HTERT RPE-1 (cell line): ENCODE data around the gene CNDP2.

Experiments used
- in situ Hi-C: fragments of 300-500 bp; cut with MboI; formaldehyde crosslinking; loops from 4 replicates; pipeline ENCODE4 v1.14.3; 2020; ENCODE audit warnings: low sequenced_read_pairs

Gene CNDP2

DNA sequence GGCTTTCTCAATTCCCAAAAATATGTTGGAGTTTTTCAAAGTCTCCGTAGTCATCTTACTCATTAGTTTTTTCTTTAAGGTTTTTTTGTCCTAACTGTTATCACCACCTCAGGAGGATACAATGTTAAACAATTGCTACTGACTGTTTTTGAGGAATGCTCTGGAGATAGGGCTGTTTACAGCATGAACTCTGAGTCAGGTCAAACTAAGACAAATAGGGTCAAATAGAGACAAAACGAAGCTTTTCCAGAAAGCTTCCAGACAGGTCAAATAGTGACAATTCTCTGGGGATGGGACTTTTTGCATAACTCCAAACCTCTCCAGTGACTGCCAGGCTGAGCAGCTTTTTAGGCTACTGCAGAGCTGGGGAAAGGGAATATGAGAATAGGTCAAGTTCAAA, 23.9 kb upstream of the CNDP2 start:
- in situ Hi-C loops: no loop called here

DNA sequence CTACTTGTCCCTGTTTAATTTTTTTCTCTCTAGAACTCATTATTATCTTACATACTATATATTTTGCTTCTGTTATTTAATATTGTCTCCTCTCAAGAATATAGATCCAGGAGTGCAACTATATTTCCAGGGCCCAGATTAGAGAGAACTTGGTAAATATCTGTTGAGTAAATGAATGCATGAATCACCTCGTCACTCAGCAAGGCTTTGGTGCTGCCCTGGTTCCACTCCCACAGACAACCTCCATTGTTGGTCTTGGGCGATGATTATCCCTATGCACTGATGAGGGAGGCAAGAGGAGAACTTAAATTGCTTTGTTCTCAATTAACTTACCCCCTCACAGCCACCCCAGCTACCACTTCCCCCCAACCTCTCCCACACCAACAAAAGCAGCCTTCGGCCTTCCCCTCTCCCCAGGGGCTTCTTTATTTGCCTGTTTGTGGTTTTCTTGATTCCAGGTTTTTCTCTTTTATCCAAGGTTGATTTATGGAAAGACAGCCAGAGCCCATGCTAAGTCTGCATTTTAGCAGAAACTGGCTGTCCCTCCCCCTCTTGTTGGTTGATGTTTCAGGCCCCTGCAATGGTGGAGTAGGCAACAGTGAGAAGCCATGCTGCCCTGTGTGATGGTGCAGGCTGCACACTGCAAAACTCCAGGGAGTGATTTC, 22.1 kb upstream of the CNDP2 start:
- in situ Hi-C loops: no loop called here

DNA sequence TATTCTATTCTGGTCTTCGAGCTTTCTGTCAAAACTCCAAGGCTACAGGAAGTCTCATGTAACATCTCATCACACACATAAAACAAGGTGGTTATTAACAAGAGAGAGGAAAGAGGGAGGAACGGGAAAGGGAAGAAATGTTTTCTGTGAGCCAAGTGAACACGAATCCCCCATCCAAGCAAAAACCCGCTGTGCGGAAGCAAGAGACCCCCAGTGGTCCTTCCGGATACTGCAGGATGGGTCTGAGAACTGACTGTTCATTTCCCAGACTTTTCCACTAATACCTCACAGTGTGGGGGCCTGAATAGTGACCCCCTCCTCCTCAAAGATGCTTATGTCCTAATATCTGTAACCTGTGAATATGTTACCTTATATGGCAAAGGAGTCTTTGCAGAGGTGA, 20.0 kb upstream of the CNDP2 start:
- in situ Hi-C loops: no loop called here

DNA sequence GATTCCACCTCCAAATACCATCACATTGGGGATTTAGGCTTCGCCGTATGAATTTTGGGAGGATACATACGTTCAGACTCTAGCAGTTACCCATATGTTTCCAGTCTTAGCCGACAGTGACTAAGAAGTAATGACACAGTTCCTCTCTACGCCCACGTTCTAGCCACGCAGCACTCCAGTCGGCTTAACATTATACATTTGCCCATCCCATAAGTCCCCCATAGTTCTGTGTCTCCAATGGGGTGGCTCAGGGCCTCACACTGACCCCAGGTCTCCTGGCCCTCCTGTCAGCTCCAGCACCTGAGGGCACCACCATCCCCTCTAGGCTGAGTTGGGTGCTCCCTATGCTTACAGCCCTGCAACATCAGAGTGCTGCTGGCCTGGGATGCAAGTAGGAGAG, 18.4 kb upstream of the CNDP2 start:
- in situ Hi-C loops: no loop called here

DNA sequence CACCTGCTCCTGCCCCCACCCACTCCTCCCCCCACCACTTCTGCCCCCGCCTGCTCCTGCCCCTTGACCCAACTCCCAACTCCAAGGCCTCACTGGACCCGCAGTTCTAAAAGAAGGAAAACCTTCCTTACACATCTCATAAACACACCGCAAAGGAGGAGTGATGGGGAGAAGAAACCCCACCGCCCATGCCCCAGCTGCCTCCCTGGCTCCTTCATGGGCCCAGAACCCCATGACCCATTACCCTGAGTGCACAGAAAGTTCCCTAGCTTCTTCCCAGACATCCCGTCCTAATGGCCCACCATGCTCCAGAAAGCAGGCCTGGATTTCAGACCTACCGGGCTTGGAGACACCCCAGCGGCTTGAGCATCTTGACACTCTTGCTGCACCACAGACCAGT, 17.8 kb upstream of the CNDP2 start:
- in situ Hi-C loops: no loop called here

DNA sequence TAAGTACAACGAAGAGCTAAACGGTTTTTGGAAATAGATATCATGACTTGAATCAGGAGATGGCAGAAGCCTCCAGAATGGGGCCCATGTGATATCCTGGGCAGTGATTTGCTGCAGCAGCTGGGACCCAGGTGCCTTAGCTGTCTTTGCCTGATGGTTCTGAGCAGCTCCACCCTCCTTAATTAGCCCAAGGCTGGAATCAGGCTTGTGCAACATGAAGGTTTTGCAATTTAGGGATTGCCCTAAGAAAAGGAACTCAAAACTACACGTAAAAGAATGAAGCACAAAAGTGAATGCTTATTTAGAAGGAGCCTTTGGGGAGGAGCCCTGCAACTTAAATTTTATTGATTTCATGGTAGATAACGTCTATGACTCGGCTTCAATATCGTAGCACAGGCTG, 17.3 kb upstream of the CNDP2 start:
- in situ Hi-C loops: no loop called here

DNA sequence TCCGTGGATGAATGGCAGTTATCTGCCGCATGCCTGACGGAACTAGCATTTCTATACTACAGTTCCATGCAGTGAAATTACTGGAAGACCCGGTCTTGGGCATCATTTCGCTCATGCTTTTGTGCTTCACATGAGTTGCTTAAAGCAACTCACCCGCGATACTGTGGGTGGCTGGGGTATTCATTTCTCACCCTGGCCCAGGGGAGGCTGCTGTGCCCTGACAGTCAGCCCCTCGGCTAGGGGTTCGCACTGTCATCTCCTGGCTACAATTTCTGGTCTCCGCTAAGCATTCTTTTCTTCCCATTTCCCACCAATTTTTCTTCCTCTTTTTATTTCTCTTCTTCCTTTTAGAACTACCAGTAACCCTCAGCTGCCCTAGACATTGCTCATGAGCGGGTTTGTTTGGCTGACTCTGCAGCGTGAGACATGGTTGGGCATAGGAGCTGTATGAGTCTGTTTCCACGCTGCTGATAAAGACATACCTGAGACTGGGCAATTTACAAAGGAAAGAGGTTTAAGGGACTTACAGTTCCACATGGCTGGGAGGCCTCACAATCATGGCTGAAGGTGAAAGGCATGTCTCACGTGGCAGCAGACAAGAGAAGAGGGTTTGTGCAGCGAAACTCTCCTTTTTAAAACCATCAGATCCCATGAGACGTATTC, 16.5 kb upstream of the CNDP2 start:
- in situ Hi-C loops: no loop called here

DNA sequence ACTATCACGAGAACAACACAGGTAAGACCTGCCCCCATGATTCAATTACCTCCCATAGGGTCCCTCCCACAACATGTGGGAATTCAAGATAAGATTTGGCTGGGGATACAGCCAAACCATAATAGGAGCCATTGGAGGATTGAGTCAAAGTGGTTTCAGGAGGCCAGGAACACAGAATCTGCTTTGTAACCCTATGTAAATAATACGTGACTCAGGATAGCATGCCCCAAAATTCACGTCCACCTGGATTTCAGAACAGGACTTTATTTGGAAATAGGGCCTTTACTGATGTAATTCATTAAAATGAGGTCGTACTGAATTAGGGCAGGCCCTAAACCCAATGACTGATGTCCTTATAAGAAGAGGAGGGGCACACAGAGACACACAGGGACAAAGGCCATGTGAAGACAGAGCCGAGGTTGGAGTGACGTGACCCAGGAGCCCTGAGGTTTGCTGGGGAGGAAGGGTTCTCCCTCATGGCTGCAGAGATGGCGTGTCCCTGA, 16.0 kb upstream of the CNDP2 start:
- in situ Hi-C loops: no loop called here

DNA sequence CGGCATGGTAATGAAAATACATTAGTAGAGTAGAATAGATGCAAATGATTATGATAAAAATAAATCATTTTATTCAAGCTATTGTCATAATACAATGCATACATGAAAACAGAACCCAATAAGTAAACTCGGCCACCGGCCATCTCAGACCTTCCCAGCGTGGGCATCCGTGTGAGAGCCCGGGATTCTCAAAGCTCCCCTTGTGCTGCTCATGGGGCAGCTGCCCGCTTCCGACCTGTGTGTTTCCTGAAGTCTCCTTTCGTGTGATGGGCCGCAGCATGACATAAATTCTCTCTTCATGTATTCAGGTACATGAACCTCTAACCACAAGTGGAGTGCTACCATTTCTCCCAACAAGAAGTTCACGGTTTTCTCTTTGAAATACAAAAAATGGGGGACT, 13.5 kb upstream of the CNDP2 start:
- in situ Hi-C loops: no loop called here

DNA sequence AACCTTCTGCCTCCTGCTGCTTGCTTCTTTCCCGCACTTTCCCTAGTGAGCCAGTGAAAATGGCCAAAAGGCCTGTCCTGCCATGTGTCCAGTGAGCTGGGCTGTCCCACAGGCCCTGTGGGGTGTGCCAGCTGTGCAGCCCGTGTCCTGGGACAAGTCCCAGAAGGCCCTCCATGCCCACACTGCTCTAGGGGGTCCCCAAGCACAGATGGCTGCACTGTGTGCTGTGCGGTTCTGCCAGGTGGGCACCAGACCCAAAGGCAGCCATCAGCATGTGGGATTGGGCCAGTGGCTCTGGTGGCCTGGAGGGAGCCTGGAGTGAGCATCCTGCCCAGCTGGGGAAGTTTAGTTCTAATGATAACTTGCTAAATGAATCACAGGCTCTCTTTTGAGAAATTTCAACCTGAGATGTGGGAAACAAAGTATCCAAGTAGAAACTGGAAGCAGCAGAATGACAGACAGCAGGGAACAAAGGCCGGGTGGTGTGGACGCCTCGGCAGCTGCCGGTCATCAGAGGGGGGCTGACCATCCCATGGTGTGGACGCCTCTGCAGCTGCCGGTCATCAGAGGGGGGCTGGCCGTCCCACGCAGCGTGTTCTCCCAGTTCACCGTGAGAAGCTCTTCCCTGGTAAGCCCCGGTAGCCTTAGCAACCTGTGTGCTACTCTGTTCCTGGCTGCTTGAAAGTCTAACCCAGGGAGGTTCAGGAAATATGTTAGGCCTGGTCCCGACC, 9.9 kb upstream of the CNDP2 start:
- in situ Hi-C loops: no loop called here

DNA sequence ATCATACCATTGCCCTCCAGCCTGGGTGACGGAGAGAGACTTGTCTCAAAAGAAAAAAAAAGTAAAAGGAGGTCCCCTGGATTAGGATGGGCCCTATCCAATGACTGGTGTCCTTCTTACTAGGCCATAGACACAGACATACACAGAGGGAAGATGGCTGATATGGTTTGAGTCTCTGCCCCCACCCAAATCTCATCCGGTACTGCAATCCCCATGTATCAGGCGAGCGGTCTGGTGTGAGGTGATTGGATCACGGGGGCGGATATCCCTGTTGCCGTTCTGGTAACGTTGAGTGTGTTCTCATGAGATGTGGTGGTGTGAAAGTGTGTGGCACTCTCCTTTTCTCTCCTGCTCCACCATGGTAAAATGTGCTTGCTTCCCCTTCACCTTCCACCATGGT, 7.8 kb upstream of the CNDP2 start:
- in situ Hi-C loops: no loop called here

DNA sequence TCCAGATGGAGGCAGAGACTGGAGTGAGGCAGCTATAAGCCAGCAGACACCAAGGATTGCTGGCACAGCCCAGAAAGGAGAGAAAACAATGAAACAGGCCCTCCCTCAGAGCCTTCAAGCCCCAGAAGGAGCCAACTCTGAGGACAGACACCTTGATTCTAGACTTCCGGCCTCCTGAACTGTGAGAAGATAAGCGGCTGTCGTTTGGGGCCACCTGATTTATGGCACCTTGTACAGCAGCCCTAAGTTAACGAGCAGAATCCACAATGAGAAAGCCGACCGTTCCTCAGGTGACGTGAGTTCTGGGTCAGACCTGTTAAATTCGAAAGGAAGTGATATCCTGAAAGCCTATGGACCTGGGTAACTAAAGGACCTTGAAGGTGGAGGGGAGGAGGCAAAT, 7.3 kb upstream of the CNDP2 start:
- in situ Hi-C loops: no loop called here

DNA sequence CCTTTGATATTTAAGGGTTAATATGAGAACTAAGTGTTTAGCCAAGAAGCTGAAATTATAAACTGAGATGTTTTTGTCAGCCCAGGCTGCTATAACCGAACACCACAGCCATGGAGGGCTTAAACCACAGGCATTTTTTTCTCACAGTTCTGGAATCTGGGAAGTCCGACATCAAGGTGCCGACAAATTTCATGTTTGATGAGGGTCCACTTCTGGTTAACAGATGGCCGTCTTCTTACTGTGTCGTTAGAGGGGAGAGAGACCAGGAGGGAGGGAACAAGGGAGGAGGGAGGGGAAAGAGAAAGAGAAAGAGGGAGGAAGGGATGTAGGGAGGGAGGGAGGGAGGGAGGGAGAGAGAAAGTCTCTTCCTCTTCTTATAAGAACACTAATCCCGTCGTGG, 6.5 kb upstream of the CNDP2 start:
- in situ Hi-C loops: no loop called here

DNA sequence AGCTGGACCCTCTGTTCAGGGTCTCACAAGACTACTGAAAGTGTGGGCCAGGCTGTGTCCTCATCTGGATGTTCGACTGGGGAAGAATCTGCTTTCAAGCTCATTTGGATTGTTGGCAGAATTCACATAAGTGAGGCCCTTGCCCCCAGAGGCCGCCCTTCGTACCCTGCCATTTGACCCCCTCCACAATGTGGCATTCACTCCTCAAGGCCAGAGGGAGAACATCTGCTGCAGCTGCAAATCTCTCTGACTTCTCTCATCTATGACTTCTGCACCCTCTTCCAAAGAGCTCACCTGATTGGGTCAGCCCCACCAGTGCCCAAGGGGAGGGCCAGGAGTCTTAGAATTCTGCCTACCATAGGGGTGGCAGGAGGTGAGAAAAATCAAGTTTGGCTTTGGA, 3.9 kb upstream of the CNDP2 start:
- in situ Hi-C loops: no loop called here

DNA sequence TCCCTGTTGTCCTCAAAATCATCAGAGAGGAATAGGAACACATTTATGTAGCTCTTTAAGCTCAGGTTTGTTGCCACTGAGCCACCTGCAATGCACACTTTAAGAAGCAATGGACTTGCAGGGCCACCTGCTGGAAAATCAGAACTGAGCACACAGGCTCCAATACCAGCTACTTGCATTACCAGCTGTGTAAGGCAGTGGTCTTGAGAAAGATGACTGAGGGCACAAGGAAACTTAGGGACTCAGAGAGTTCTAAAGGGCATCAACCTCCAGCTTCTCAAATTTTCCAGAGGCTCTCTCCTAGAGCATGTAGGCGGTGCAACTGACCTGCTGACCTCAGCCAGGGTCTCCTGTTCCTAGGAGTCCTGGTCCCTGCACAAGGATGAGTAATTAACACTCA, 2.5 kb upstream of the CNDP2 start:
- in situ Hi-C loops: no loop called here

DNA sequence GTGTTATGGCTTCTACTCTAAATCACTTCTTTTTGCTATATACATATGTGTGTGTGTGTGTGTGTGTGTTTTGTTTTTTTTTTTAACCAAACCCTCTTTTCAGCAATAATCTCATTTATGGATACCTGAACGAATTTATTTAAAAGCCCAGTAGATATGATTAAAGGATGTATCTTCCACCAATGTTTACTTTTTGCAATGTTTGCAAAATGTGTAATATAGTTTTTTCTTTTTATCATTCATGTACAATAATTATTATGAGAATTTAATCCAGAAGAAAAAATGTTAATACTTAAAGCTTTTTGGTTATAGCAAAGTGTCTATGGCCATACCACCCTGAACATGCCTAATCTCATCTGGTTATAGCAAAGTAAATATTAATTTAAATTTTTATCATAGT, 1.6 kb upstream of the CNDP2 start:
- in situ Hi-C loops: no loop called here

DNA sequence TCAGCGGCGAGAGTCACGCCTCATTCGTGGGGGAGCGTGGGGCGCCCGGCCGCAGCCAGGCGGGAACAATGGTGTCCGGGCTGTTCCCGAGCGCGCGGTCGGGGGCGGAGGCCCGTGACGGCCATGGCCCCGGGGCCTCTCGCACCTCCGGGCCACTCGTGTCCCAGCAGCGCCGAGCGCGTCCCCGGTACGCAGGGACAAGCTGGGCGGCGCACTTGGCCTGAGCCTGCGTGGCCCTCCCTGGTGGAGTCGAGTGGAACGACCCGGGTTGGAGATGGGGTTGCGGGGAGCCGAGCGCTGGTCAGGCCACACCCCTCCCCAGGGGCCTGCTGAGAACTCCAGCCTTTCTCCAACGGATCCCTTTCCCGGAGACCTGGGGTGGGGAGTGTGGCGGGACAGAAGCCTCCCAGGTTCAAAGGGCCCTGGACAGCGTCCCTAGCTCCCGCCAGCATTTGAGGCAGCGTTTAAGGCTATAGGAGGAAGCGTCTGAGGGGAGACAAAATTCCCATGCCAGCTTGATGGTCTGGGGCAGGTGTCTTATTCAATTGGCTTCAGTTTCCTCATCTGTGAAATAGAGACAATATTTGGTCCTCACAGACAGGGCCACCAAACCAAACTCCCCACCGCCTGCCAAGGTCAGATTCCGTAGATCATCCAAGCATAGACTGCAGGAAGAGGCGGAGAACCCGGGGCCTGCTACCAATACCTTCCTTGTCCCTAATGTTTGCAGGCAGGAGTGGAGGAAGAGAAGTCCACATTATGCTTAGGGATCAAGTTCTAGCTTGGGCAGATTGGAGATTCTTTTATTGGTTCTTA, 553 bp downstream of the CNDP2 start:
- in situ Hi-C loops: no loop called here

DNA sequence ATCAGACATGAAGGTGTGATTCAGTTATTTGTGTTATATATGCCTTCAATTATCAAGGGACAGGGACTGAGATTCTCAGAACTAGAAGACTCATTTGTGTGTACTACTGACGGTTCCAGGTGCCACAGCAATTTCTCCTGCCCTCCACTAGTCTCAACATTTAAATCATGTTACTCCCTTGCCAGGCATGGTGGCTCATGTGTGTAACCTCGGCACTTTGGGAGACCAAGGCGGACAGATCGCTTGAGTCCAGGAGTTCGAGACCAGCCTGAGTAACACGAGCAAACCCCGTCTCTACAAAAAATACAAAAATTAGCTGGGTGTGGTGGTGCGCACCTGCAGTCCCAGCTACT, 1.1 kb downstream of the CNDP2 start:
- in situ Hi-C loops: no loop called here

DNA sequence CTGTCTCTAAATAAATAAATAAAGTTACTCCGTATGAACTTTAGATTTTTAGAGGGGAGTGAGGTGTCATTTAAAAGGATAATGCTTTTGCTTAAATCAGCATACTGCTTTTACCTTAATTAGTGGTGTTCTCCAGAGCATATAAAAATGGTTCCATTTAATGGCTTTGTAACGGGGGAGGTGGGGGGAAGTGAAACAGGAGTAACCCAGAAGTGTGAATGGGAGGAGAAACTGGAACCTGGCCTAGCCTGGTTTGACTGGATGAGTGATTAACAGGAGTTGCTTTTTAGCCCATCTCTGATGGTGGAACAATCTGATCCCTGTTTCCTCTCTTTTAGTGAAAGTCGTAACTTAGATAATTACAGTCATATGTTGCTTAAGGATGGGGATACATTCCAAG, 1.6 kb downstream of the CNDP2 start:
- in situ Hi-C loops: no loop called here

DNA sequence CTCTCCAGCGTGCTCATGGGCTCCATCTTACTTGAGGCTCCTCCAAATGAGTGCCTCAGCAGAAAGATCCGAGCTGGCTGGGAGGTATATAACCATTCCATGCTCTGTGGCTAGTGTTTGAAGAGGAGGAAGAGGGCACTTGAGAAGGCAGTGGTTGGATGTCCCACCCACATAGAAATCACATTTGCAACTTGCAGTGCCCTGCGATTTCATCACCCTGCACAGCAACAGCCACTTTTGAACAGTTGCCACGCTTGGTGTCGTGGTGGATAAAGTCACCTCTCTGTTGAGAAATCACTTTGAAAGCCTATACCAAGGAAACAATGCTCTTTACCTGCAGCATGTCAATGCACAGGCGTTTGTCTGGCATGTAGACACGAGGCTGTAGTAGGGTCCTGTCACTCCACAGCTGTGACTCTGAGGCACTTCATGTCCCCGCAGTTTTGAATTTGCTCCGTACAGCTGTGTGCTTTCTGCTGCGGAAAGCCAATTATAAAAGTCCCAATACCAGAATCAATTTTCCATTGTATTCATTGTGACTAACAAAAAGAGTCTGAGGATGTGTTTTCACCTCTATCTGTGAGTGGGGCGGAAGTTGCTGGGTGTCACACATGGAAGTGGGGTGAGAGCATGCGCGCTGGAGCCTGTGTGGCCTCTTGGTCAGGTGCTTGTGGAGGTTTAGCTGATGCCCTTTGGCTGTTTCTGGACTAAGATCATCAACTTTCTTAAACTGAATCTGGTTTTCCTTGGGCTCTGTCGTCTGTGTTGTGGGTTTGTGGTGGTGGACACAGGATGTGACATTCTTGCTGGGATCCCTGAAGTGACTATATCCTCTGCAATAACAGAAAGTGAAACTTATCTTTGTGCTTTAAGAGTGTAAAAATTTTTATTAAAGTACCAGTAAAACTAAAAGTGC, 2.8 kb downstream of the CNDP2 start:
- in situ Hi-C loops: no loop called here
